Subcutaneous adipose tissue (tissue), 4 donors: ENCODE data around the gene SNHG17. TPM values are rescaled to one million over a fixed set of nuclear protein-coding genes. Genes with fewer than 3 reads are reported as not detected.

ENCODE experiments used
- CTCF ChIP-seq: fragments of 450-650 bp; IDR thresholded peaks from one replicate; pipeline ENCODE4 v1.5.1; 2016; ENCODE audit warnings: low read depth, mild to moderate bottlenecking, control low read depth, antibody characterized with exemption, moderate library complexity
- total RNA-seq, 4 donors: library from RNA; depleted of rRNA; stranded (reverse); fragments of >200 nt; gene quantifications; one replicate each; pipeline ENCODE4 v1.1.0, GENCODE V29; 2016

SNHG17 gene
- total RNA-seq, 4 donors from 2014 or later, result 7.7 to 25.4 (median 20.4) TPM

- TF ChIP-seq CTCF, result no peak
These were observed 31.9 kb upstream of the SNHG17 start for GRCh38 chr20:38466983-38467382.

DNA sequence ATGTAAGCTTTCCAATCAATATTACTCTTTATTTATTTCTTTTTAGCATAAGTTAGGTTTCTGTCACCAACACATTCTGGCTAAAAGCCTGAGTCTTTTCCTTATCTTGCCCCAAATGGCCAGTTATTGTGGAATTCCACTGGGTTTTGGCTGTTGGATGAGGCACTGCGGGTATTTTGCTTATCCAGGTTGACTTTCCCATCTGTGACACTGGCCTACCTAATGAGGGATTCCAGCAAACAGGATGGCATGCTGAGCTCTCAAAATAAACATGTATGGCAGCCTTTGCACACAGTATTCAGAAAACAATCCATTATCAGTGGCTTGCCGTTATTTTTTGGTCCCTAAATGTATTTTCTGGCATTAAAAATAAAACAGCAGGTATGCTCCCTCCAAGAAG lies 31.0 kb upstream of the SNHG17 start:
- no peak for TF ChIP-seq CTCF

DNA sequence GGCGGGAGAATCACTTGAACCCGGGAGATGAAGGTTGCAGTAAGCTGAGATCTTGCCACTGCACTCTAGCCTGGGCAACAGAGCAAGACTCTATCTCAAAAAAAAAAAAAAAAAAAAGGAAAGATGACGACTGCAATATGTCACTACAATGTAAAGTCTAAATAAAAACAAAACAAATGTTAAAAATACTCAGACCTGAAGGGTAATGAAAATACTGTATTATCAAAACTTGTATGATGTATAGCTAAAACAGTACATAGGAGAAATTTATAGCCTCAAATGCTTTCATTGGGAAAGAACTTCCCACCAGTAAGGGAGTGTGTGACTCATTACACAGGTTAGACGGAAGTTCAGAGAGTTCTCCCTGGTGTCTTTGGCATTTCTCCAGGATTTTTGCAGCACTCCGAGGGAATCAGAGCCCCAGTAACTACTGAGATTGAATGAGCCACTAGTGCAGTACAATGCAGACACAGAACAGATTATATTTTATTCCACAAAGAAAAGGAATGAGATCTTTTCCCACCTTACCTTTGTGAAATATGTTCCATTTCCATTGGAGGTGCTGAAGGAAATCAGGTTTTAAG lies 25.0 kb upstream of the SNHG17 start:
- no peak for TF ChIP-seq CTCF

GRCh38 chr20:38458314-38458713 lies 23.2 kb upstream of the SNHG17 start:
- TF ChIP-seq CTCF, result no peak

DNA sequence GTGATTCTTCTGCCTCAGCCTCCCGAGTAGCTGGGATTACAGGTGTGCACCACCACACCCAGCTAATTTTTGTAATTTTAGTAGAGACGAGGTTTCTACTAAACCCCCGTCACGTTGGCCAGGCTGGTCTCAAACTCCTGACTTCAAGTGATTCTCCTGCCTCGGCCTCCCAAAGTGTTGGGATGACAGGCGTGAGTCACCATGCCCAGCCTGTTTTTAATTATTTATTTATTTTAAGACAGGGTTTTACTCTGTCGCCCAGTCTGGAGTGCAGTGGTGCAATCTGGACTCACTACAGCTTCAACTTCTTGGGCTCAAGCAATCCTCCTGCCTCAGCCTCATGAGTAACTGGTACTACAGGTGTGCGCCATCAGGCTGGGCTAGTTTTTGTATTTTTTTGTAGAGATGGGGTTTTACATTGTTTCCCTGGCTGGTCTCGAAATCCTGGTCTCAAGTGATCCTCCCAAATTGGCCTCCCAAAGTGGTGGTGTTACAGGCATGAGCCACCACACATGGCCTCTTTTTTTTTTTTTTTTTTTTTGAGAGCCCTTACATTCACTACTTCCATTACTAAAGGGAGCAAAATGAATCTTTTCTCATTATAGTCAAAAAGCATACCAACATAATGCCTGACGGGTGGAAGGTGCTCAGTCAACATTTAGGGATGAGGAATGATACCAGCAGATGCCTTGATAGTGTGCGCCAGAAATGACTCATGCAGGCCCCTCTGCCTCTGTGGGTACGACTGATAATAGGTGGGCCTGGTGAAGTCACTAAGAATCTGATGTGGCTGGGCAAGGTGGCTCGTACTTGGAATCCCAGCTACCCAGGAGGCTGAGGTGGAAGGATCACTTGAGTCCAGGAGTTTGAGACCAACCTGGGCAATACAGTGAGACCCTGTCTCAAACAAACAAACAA lies 19.7 kb upstream of the SNHG17 start:
- no peak for TF ChIP-seq CTCF

GRCh38 chr20:38453941-38454340 lies 18.8 kb upstream of the SNHG17 start:
- no peak for TF ChIP-seq CTCF

DNA sequence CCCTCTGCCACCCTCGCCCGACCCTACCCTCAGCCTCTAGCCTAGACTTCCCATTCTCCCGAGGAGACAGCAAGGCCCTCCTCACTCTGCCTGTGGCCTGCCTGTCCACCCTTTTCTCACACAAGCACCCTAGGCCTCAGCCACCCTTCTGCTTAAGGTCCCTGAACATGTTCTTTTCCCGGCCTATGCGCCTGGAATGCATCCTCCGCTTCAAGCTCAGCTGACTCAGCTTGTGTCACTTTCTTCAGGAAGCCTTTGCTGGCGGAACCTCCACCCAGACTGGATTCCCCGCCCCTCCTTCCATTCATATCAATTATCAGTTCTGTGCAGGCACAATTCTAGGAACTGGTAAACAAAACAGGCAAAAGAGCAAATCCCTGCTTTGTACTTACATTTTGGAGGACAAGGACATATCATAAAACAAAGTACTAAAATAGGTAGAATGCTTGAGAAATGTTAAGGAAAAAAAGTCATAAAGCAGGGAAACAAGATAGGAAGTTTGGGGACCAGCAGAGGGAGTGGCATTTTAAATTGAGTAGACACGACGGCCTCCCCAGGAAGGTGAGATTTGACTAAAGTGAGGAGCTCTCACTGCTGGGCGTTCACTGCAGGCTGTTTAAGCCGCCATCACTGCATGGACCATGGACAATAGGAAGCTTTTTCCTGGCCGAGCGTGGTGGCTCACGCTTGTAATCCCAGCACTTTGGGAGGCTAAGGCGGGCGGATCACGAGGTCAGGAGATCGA lies 17.9 kb upstream of the SNHG17 start:
- no peak for TF ChIP-seq CTCF
